Measurements from ENCODE around the gene OGFOD1. TPM values are rescaled to one million over a fixed set of nuclear protein-coding genes. Genes with fewer than 3 reads are reported as not detected.

OGFOD1 gene
- total and polyA plus RNA-seq, 9 of the 15 experiments (the other 6 are each of a cell fraction or from before 2014, with no cell fraction given), result 60.4 to 134 (median 85.8) TPM

- TF ChIP-seq MAFK (IDR thresholded peaks at IDR 0.05; ENCODE audit: low read length) (no peak), MEIS2 (IDR thresholded peaks at IDR 0.05; ENCODE audit: partially characterized antibody) (peak; percentile 83), DACH1 (IDR thresholded peaks at IDR 0.05; ENCODE audit: partially characterized antibody) (no peak), ZNF232 (CRISPR knock-in tag; IDR thresholded peaks at IDR 0.05) (no peak)
Observed at GRCh38 chr16:56478281-56479049, 27.1 kb downstream of the OGFOD1 start (continued).

DNA sequence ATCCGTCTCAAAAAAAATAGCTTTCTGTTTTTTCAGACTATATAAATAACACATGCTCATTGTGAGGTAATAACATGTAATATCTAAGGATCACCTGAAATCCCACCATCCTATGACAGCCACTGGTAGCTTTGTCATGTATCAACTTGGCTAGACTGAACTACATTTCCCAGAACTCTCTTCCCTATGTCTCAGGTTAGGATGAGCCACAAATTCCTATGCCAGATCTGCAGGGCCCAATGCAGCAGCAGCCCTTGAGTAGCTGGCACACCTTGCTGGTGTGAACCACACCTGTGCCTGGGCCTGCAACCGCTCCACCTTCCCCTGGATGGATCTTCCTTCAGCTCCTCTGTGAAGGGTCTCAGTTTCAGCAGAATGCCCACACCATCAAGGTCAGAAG, 28.1 kb downstream of the OGFOD1 start:
- POLR2A ChIA-PET, result interaction anchor here (0.9 to 1.3 kb wide), 3 partner anchors 11 to 19 kb away, joined by 3 to 4 read pairs (median 3); no protein-coding TSS in a partner anchor
- Histone ChIP-seq H3K27me3 (ENCODE audit: control insufficient read depth in 2 of 2, insufficient read depth in 2 of 2, low read length in 2 of 2) (no peaks in the 10 kb centered on the region), H3K4me2 (ENCODE audit: insufficient read depth, low read length) (no peak overlapping the region), H3K4me1 (replicated peaks in 1 of 2; ENCODE audit: control insufficient read depth in 2 of 2, insufficient read depth in 2 of 2, low read length in 2 of 2) (peaks cover 0 to 38% of the 10 kb centered on the region in 2 experiments; a peak in 4 of 5 replicates), H3K79me2 (ENCODE audit: control insufficient read depth, insufficient read depth, low read length) (no peaks in the 10 kb centered on the region), H3K27ac (ENCODE audit: extremely low read depth, low read depth, low read length) (no peak overlapping the region; the same call in 2 of the 3 replicates), H2AFZ (ENCODE audit: low read depth, low read length) (no peak overlapping the region), H3K9ac (ENCODE audit: insufficient read depth in 1 of 2, low read depth in 2 of 2, low read length in 2 of 2) (no peak overlapping the region), H3K9me1 (ENCODE audit: control insufficient read depth, insufficient read depth, low read length) (no peaks in the 10 kb centered on the region), H3K9me3 (replicated peaks; ENCODE audit: control insufficient read depth, insufficient read depth, low read depth, low read length) (peaks cover 2% of the 10 kb centered on the region; the same call in 1 of the 2 replicates), H3K36me3 (ENCODE audit: control insufficient read depth, insufficient read depth, low read length) (peaks cover 50% of the 10 kb centered on the region), H3K4me3 (no peak overlapping the region), H4K20me1 (replicated peaks; ENCODE audit: control insufficient read depth, insufficient read depth, low read length) (no peaks in the 10 kb centered on the region)
- WGBS (ENCODE audit: insufficient coverage, low coverage, missing lambda C conversion rate), result 100% methylated on average over 2 of the region's 2 CpGs
- CTCF ChIA-PET (ENCODE audit: low intra/inter-chr PET ratio), result no interaction called here
- DNase-seq (ENCODE audit: extremely low read depth in 1 of 4, low spot score in 3 of 4) (no peak), ATAC-seq (no peak), FAIRE-seq (no peak)
- in situ Hi-C loops (cut with MboI) (no loop called here), intact Hi-C loops (cut with micrococcal nuclease) (no loop called here)
- no TSS peak for BruUV-seq (replicated peaks)
- no peak for TF ChIP-seq SMAD2 (IDR thresholded peaks at IDR 0.05; ENCODE audit: low read depth, low read length)
- no peak for TF ChIP-seq ARHGAP35 (IDR thresholded peaks at IDR 0.05; ENCODE audit: partially characterized antibody)
- TF ChIP-seq E2F5 (CRISPR knock-in tag; IDR thresholded peaks at IDR 0.05), result no peak
- no peak for TF ChIP-seq ZNF232 (CRISPR knock-in tag; IDR thresholded peaks at IDR 0.05)
- TF ChIP-seq PTBP1 (IDR thresholded peaks at IDR 0.05; ENCODE audit: low read depth, low read length), result no peak
- TF ChIP-seq HDGF (IDR thresholded peaks at IDR 0.05), result no peak
- TF ChIP-seq POLR2A (conservative IDR thresholded peaks at IDR 0.05), result peak; percentile 40
- peak; percentile 32; the same call in 1 of the 2 replicates for TF ChIP-seq HCFC1 (IDR thresholded peaks at IDR 0.05; ENCODE audit: low read depth, low read length)
